NOMO-1 treated with DMSO at 0.1 percent for 48 hours (cell line): ENCODE data around the gene ZNF341.
A peak's percentile ranks its signal among the peaks of the same experiment; 100 is the strongest.
"Not testable (repeated sequence)": the region's sequence is repeated elsewhere in the genome, so short reads cannot be mapped to it uniquely, and the experiment has no call there.

Source experiments
- DNase-seq: peaks from one replicate; lab custom pipeline; 2025; ENCODE audit not compliant: unreplicated experiment; lab: John Stamatoyannopoulos, UW

Gene ZNF341

DNA sequence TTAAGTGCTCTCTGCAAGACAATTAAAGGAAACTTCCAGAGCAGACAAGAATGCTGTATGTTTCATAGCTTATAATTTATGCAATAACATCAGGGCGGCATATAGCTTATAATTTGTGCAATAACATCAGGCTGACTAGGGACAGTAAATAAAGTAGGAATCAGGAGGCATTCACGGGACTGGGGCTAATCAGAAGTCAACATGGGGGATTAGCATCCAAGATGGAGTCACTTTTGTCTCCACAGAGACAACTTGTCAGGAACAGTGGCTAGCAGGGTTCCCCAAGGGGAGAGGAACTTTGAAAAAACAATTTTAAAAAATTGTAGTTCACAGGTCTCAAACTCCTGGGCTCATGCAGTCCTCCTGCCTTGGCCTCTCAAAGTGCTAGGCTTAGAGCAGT is 3.3 kb upstream of the ZNF341 start:
- no peak for DNase-seq

DNA sequence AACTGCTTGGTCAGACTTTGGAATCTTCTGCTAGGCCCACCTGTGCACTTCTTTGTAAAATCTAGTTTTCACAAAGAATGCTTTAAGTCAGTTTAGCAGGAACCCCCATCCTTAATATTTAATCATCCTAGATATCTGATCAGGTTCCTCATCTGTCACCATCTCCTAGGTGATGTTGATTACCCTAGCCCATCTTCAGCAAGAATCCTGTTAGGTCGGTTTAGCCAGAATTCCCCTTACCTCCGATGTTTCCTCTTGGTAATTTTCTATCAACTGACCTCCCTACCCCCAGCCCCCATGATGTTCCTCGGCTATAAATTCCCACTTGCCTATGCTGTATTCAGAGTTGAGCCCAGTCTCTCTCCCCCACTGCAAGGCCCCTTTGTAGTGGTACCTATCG is 2.7 kb upstream of the ZNF341 start:
- no peak for DNase-seq

DNA sequence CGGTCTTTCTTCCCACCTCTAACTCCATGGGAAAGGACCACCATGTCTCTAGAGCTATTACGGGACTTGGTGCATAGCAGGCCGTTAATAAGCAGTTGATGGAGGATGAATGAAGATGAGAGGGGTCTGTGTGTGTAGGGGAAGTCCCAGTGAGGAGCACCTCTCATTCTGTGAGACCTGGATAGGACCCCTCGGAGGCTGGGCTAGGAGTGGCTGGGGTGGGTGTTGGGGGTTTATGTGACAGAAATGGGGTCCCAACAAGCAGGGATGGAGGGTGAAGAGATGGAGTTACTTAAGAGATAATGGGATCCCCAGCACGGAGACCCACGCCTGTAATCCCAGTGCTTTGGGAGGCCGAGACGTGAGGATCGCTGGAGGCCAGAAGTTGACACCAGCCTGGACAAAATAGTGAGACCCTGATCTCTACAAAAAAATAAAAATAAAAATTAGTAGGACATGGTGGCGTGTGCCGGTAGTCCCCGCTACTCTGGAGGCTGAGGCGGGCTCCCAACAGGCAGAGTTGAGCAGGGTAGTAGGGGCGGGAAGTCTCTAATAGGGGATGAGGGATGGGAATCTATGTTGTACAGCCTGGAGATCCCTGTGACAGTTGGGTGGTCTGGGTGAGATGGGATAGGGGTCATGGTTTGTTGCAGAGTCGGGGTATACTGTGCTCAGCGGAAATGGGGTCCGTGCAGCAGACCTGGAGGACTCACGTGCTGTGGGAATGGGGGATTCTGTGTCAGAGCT is 677 bp upstream of the ZNF341 start:
- no peak for DNase-seq

DNA sequence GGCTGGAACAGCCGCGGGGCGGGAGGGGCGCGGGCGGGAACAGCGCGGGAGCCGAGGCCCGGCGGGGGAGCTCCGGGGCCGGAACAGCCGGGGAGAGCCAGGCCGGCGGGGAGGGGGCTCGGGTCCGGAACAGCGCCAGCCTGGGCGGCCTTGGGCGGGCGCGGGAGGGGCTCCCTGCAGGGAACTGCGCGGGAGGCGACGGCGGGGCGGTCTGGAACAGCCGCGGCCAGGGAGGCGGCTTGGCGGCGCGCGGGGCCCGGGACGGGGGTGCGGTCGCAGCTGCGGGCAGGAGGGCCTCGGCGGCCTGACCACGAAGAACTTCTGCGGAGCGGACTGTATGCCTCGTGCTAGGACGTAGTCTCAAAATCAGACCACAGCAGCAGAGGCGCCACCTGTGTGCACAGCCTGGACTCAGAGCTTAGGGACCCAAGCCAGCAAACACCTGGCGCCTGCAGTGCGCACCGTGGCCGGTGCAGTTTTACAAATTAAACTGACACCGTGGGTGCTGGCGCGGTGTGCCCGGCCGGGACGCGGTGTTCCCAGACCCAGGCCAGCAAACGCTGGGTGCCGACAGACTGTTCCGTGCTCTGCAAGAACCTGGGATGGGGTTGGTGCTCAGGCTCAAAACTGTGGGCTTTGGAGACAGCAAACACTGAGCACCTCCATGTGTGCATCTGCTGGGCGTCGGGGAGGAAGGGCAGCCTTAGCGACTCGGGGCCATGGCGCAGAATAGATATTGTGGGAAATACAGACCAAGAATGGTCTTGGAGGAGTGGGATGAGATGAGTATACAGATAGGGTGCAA is 572 bp downstream of the ZNF341 start:
- peak; percentile 91 for DNase-seq

DNA sequence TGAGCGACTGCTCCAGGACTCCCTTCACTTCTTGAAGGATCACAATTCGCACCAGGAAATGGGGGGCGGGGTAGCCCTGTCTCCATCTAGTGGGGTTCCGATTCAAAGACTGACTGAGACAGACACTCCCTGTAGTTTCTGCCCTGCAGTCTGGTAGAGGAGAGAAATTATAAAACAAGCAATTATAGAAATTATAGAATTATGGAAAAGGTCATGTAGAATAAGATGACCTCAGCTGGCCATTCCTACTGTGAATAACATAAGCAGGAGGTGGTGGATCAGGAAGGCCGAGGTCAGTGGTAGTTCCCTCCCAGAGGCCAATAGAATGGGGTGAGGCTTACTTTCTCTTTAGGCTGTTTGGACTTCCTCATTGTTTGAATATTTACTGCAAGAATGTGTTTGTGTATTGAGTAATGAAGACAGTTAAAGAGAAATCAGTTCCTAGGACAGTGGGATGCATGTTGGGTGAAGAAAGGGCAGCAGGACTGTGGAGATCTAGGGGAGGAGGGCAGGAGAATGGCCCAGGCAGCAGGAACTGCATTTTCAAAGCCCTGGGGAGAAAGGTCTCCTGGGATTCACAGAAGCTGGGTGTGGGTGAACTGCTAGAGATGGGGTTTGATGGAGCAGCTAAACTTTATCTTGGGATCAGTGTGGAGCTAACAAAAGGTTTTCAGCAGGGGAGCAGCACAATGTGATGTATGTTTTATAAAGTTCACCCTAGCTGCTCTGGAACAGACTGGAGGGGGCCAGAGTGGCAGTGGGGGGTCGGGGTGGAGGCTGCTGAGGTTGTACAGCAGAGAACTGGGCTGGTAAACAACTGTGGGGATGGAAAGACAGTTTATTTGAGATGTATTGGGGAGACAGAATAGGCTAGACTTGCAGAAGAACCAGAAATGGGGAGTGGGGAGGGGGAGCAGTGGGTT is 2.1 kb downstream of the ZNF341 start:
- peak; percentile 75 for DNase-seq

DNA sequence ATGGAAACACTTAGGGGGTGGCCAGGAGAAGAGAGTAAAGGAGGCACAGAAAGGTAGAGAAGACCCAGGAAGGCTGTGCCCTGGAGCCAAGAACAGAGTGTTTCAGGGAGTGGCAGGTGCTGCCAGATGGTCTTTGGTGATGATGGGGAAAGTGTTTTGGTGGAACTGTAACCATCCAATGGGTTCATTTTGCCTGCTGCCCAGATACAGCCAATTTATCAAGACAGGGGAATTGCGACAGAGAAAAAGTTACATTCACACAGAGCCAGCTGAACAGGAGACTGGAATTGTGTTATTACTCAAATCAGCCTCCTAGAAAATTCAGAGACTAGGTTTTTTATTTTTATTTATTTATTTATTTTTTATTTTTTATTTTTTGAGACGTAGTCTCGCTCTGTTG is 5.2 kb downstream of the ZNF341 start:
- no peak for DNase-seq

DNA sequence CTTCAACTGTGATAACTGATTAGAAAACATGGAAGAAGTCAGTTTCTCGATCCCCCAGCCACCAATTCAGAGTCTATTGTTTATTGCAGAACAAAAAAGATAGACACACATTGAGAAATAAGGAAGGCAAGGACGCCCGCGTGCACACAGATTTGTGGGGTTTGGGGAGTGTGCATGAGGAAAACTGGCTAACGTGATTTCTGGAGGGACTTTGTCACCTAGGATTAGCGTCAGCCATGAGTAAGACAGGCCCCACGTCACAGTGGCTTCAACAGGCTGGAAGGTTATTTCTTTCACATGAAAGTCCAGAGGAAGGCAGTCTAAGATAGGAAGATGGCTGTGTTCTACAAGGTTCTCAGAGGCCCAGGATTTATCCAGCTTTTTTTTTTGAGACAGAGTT is 7.7 kb downstream of the ZNF341 start:
- DNase-seq, result no peak

DNA sequence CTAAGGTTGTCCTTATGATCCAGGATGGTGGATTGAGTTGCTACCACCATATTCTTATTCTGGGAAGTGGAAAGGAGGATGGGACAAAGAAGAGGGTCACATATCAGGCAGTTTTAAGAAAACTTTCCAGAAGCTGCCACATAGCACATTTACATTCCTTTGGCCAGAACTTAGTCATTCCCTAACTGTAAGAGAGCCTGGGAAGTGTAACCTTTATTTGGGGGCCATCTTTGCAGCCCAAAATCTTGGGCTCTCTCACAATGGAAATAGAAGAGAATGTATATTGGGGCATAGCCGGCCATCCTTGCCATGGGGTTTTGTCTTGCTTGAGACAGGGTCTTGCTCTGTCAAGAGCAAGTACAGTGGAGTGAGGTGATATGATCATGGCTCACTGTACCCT is 8.4 kb downstream of the ZNF341 start:
- DNase-seq, result no peak

DNA sequence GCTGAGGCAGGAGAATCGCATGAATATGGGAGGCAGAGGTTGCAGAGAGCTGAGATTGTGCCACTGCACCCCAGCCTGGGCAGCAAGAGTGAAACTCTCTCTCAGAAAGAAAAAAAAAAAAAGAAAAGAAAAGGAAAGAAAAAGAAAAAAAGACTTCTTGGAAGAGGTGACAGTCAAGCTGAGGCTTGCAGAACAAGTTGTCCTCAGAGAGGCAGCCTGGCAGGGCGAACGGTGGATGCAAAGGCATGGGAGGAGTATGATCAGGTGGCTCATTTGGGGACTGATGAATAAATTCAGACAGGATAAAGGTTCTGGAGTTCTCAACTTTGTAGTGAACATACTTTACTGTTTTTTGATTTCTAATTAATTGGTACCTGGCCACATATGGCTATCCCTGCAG is 12.4 kb downstream of the ZNF341 start:
- no peak for DNase-seq

DNA sequence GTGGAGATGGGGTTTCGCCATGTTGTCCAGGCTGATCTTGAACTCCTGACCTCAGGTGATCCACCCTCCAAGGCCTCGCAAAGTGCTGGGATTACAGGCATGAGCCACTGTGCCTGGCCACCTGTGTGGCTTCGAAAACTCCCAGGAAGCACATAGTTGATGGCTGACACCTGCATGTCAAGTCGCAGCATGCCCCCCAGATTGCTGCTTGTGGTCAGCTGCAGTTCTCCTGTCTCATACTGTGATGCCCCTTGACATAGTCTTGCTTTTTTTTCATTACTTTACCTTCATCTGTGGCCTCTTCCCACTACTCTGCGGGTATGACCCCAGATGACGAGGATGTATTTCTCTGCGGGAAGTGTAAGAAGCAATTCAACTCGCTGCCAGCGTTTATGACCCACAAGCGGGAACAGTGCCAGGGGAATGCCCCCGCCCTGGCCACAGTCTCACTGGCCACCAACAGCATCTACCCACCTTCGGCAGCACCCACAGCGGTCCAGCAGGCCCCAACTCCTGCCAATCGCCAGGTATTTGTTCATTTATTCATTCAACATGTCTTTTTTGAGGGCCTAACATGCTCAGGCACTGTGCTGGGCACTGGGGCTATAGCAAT is 13.1 kb downstream of the ZNF341 start:
- no peak for DNase-seq

DNA sequence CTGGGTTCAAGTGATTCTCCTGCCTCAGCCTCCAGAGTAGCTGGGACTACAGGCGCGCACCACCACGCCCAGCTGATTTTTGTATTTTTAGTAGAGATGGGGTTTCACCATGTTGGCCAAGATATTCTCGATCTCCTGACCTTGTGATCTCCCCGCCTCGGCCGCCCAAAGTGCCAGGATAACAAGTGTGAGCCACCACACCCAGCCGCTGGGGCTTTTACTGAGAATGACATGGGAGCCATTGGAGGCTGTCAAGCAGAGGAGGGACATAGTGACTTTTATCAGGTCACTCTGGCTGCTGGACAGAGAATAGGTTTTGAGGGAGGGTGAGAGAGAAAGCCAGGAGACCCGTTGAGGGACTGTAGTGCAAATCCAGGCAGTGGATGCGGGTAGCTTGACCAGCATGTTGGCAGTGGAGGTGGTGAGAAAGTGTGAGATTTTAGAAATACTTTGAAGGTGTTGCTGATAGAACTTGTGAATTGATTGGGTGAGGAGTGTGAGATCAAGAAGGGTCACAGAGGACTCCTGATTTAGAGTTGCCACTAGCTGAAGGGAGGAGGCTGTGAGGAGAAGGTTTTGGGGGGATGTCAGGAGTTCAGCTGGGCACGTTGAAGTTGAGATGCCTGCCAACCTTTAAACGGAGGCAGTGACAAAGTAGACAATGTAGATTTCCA is 14.7 kb downstream of the ZNF341 start:
- DNase-seq, result no peak

DNA sequence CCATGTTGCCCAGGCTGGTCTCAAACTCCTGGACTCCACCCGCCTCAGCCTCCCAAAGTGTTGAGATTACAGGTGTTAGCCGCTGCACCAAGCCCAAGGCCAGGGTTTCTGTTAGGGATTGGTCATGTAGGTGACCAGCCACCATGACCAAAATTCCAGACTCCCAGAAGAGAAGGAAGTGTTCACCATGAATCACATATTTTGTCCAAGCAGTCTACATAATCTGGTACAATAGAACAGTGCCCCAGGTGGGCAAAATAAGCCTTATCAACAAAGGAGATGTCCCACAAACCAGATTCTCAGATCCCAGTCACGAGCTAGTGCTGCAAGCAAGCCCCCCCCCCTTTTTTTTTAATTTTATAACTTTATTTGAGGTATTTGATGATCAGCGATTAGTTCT is 20.0 kb downstream of the ZNF341 start:
- DNase-seq, result no peak

DNA sequence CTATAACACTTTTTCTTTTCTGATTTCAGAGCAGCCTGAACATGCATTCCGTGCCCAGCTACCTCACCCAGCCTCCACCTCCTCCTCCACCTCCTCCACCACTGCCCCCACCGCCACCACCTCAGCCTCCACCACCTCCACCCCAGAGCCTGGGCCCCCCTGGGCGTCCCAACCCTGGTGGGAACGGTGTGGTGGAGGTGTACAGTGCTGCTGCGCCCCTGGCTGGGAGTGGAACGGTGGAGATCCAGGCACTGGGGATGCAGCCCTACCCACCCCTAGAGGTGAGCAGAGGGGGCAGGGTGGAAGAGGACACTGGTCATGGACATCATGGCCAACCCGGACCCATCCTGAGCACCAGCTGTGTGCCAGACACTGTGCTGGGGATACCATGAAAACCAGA is 21.3 kb downstream of the ZNF341 start:
- no peak for DNase-seq

DNA sequence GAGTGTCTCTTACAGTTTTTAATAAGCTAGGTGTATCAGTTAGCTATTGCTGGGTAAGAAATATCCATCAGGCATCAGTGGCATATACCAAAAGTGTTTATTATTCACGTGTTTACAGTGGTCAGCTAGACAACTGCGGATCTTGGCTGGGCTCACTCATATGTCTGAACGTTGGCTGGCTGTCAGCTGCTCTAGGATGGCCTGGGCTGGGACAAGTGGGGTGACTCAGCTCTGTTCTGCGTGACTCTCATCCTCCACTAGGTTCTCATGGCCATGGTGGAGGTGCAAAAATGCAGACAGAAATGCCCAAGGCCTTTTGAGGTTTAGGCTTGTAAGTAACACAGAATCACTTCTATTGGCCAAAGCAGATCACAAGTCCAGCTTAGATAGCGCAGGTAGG is 22.0 kb downstream of the ZNF341 start:
- DNase-seq, result no peak

DNA sequence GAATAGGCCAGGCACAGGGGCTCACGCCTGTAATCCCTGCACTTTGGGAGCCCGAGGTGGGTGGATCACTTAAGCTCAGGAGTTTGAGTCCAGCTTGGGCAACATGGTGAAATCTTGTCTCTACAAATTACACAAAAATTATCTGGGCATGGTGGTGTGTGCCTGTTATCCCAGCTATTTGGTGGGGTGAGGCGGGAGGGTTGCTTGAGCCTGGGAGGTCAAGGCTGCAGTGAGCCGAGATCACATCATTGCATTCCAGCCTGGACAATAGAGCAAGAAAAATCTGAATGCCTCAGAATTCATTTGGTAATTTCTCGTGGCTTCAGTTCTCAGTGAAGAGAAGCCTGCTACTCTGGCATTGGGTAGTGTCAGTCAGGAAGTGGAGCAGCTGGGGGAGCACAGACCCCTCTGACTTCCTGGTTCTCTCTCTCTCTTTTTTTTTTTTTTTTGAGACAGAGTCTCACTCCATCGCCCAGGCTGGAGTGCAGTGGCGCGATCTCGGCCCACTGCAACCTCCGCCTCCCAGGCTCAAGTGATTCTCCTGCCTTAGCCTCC is 24.2 kb downstream of the ZNF341 start:
- DNase-seq, result not testable (repeated sequence)

DNA sequence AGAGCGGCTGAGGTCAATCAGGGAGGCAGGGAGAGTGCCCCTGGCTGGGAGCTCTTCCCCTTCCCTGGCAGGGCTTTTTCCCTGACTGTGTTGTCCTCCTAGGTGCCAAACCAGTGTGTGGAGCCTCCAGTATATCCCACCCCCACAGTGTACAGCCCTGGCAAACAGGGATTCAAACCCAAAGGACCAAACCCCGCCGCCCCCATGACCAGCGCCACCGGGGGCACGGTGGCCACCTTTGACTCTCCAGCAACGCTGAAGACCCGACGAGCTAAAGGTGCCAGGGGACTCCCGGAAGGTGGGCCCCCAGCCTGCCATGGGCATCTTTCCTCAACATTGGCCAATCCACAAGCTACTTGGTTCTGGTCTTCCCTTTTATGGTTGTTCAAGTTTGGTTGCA is 25.2 kb downstream of the ZNF341 start:
- DNase-seq, result no peak

DNA sequence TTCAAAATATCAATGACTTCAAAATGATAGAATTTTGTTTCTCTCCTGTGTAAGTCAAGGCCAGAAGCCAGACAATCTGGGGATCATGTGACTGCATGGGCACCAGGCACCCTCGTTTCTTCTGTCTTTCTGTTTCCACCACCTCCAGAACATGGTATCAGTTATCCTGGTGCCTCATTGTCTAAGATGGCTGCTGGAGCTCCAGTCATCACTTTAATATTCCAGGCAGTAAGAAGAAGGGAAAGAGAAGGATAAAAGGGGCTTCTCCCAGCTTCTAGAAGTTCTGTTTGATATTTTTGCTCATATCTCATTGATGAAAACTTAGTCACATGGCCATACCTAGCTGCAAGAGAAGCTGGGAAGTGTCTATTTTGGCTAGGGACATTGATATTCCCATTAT is 25.7 kb downstream of the ZNF341 start:
- DNase-seq, result no peak

DNA sequence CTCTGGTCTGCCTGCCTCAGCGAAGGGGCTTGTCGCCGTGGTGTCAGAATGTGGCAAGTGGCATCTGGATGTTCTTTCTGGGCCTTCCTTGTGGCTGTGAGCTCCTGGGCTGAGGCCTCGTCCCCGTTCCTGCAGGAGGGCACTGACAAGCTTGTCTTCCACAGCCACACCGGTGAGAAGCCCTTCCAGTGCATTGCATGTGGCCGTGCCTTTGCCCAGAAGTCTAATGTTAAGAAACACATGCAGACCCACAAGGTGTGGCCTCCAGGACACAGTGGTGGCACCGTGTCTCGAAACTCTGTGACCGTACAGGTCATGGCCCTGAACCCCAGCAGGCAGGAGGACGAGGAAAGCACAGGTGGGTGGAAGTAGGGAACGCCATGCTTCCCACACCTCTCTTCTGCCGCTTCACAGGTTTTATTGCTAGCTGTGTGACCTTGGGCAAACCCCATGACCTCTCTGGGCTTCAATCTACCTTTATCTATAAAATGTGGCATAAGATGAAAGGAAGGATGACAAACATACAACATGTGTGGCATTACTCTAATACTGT is 30.0 kb downstream of the ZNF341 start:
- DNase-seq, result no peak

DNA sequence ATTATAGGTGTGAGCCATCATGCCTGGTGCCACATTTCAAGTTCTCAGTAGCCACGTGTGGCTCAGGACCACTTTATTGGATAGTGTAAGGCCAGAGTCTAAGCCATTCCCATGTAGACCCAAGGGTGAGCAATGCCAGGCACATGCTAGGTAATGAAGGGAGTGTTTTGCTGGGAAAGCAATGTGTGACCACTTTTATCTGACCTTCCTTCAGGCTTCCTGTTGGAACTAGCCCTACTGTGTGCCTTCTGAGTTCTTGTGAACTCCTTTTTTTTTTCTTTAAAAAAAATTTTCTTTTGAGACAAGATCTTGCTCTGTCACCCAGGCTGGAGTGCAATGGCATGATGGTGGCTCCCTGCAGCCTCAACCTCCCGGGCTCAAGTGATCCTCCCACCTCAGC is 33.3 kb downstream of the ZNF341 start:
- DNase-seq, result no peak

DNA sequence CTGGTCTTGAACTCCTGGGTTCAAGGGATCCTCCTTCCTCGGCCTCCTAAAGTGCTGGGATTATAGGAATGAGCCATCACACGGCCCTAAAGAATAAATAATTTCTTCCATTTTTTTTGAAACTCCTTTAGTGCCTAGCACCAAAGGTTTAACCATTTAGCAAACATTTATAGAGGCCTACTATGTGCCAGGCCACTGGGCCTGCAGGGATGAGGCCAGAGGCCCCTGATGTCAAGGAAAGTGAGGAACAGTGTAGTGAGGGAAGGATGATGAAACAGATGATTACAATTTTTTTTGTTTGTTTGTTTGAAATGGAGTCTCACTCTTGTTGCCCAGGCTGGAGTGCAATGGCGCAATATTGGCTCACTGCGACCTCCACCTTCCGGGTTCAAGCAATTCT is 33.8 kb downstream of the ZNF341 start:
- DNase-seq, result no peak
